ENCODE measurements around the gene SMPDL3A.

- TF ChIP-seq EZH2 (IDR thresholded peaks at IDR 0.05): no peak
- no peak for TF ChIP-seq POLR2AphosphoS5 (IDR thresholded peaks at IDR 0.05; ENCODE audit: borderline replicate concordance, low read depth, low read length)
- no peak for TF ChIP-seq FOXP2 (optimal IDR thresholded peaks at IDR 0.05; ENCODE audit: control extremely low read depth, extremely low read length, insufficient read depth)
Observed at GRCh38 chr6:122838060-122838780, 49.2 kb downstream of the SMPDL3A start.

Data from SK-N-MC (cell line).